ENCODE measurements around the gene GALK2. TPM values are rescaled to one million over a fixed set of nuclear protein-coding genes. Genes with fewer than 3 reads are reported as not detected.
"Not testable (repeated sequence)": the region's sequence is repeated elsewhere in the genome, so short reads cannot be mapped to it uniquely, and the experiment has no call there.

Gene GALK2
- total RNA-seq, 1 experiment from 2014 or later: 32.3 TPM

DNA sequence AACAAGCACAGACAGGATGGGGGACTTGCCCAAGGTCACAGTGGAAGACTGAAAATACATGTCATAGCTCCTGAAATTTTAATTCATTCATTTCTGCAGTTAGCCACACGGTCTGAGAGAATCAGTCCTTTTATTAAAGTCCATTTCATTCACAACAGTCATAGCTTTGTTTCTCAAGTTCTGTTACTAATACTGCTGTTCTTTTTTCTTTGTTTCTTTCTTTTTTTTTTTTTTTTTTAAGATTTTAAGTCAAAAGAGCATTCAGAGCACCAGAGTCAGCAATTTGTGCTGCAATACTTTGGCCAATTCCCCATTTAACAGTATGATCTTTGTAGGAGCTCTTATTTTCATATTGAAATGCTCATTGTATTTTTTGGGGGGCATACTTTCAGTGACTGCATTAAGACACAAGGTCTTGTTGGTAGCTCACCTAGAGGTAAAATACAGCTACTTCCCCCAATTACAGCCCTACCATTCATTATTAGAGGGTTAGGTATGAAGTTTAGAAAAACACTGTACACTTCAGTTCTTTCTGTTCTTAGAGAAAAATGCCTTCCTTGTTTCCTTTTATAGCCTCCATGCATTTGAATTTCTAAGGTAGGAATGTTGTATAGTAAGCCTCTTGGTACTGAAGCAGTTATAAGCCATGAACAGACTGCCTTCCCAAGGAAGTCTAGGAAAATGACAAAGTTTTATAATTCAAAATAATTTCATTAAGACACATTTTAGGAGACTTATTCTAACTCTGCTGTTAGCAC is 9.6 kb downstream of the GALK2 start:
- H3K4me1 ChIP-seq (replicated peaks): no peaks in the 10 kb centered on the region
- no peaks in the 10 kb centered on the region for H3K27me3 ChIP-seq (replicated peaks)
- no peak overlapping the region for H3K4me3 ChIP-seq
- no peak overlapping the region for H3K27ac ChIP-seq
- H3K9me3 ChIP-seq (replicated peaks): no peaks in the 10 kb centered on the region
- DNase-seq (ENCODE audit: low read depth in 1 of 2, low spot score in 2 of 2): no peak
- no peaks in the 10 kb centered on the region for H3K36me3 ChIP-seq

DNA sequence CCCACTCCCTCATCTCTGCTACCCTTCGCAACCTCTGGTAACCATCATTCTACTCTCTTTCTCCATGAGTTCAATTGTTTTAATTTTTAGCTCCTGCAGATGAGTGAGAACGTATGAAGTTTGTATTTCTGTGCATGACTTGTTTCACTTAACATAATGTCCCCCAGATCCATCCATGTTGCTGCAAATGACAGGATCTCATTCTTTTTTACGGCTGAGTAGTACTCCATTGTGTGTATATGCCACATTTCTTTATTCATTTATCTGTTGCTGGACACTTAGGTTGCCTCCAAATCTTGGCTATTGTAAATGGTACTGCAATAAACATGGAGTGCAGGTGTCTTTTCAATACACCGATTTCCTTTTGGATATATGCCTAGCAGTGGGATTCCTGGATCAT is 12.1 kb downstream of the GALK2 start:
- H3K9me3 ChIP-seq (replicated peaks): no peaks in the 10 kb centered on the region

DNA sequence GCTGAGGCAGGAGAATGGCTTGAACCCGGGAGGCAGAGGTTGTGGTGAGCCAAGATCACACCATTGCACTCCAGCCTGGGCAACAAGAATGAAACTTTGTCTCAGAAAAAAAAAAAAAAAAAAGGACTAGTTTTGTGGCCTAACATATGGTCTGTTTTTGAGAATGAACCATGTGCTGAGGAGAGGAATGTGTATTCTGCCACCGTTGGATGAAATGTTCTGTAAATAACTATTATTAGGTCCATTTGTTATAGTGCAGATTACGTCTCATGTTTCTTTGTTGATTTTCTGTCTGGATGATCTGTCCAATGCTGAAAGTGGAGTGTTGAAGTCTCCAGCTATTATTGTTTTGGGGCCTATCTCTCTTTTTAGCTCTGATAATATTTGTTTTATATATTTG is 13.7 kb downstream of the GALK2 start:
- H3K4me3 ChIP-seq; H3K9me3 ChIP-seq (replicated peaks); H3K36me3 ChIP-seq; H3K27ac ChIP-seq; H3K4me1 ChIP-seq (replicated peaks); H3K27me3 ChIP-seq (replicated peaks); DNase-seq (ENCODE audit: low read depth in 1 of 2, low spot score in 2 of 2): not testable (repeated sequence)

More for the DNA sequence above, 12.1 kb downstream of the GALK2 start:
- H3K4me1 ChIP-seq (replicated peaks): 0 out of 2 replicates have a peak, but pooled peaks cover under 1% of the 10 kb centered on the region
- H3K4me3 ChIP-seq: no peak overlapping the region
- H3K27me3 ChIP-seq (replicated peaks): no peaks in the 10 kb centered on the region
- H3K27ac ChIP-seq: no peak overlapping the region
- no peaks in the 10 kb centered on the region for H3K36me3 ChIP-seq
- DNase-seq (ENCODE audit: low read depth in 1 of 2, low spot score in 2 of 2): no peak

DNA sequence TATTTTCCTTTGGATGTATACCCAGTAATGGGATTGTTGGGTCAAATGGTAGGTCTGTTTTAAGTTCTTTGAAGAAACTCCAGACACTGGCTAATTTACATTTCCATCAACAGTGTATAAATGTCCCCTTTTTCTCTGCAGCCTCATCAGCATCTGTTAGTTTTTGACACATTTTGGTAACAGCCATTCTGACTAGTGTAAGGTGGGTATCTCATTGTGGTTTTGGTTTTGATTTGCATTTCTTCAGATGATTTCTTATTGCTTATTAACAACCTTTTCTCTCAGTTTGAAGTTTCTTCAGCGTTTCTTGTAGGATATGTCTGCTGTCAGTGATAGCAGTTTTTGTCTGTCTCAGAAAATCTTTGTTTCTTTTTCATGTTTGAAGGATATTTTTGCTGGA is 15.4 kb downstream of the GALK2 start:
- Histone ChIP-seq H3K9me3 (replicated peaks) (no peaks in the 10 kb centered on the region), H3K4me3 (no peak overlapping the region), H3K4me1 (replicated peaks) (0 out of 2 replicates have a peak, but pooled peaks cover 4% of the 10 kb centered on the region), H3K27ac (no peak overlapping the region), H3K27me3 (replicated peaks) (no peaks in the 10 kb centered on the region), H3K36me3 (no peaks in the 10 kb centered on the region)
- no peak for DNase-seq (ENCODE audit: low read depth in 1 of 2, low spot score in 2 of 2)

DNA sequence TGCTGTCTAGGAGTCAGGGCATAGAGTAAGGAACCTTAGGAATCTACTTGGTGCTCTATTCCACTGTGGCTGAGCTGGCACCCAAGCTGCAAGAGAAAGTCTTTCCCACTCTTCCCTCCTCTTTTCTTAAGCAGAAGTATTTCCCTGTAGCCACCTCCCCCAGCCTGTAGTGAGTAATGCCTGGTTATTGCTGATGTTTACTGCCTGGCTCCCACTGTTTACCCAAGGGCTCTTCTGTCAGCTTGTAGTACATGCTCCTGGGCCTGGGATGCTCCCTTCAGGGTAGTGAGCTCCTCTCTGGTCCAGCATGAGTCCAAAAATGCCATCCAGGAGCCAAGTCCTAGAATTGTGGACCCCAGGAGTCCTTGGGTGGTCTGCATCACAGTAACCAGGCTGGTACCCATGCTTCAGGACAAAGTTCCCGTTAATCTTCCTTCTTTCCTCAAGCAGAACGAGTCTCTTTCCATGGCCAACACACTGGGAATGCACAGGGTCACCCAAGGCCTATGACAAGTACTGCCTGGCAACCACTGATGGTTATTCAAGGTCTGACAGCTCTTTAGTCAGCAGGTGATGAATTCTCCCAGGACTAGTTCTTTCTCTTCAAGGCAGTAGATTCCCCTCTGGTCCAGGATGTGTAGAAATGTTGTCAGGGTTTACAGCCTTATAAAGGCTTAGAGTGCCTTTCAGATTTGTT is 17.6 kb downstream of the GALK2 start:
- Histone ChIP-seq H3K4me3 (no peak overlapping the region), H3K9me3 (replicated peaks) (no peaks in the 10 kb centered on the region), H3K27ac (no peak overlapping the region), H3K27me3 (replicated peaks) (no peaks in the 10 kb centered on the region), H3K36me3 (no peaks in the 10 kb centered on the region), H3K4me1 (replicated peaks) (0 out of 2 replicates have a peak, but pooled peaks cover 4% of the 10 kb centered on the region)
- no peak for DNase-seq (ENCODE audit: low read depth in 1 of 2, low spot score in 2 of 2)

DNA sequence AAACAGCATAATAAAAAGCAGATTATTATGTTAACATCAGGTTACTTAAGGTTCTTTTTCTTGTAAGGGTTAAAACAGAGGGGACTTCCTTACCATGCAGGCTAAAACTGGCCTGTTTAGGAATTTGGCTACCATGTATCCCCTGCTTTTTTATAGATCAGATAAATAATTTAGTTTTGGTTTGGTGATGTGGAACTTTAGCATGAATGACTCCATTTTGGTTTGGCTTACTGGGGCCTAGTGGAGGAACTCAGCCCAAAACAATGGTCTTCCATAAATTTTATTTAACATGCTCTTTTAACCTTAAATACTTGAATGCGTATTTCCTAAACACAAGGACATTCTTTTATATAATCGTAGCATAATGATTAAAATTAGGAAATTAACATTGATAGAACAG is 18.9 kb downstream of the GALK2 start:
- DNase-seq (ENCODE audit: low read depth in 1 of 2, low spot score in 2 of 2): no peak
- Histone ChIP-seq H3K4me3 (no peak overlapping the region), H3K27me3 (replicated peaks) (no peaks in the 10 kb centered on the region), H3K9me3 (replicated peaks) (no peaks in the 10 kb centered on the region), H3K4me1 (replicated peaks) (0 out of 2 replicates have a peak, but pooled peaks cover 4% of the 10 kb centered on the region), H3K27ac (no peak overlapping the region), H3K36me3 (no peaks in the 10 kb centered on the region)

DNA sequence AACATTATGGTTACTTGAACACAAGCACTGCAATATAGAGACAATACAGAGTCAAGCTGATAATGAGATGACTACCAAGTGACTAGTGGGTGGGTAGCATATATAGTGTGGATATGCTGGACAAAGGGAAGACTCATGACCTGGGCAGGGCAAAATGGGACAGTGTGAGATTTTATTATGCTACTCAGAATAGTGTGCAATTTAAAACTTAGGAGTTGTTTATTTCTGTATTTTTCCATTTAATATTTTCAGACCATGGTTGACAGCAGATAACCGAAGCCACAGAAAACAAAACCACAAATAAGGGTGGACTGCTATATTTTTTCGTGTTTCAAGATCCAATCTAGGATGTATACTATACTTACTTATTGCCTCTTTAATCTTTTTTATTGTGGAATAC is 19.6 kb downstream of the GALK2 start:
- Histone ChIP-seq H3K27ac (no peak overlapping the region), H3K36me3 (no peaks in the 10 kb centered on the region), H3K4me3 (no peak overlapping the region), H3K27me3 (replicated peaks) (no peaks in the 10 kb centered on the region), H3K9me3 (replicated peaks) (no peaks in the 10 kb centered on the region), H3K4me1 (replicated peaks) (0 out of 2 replicates have a peak, but pooled peaks cover 4% of the 10 kb centered on the region)
- DNase-seq (ENCODE audit: low read depth in 1 of 2, low spot score in 2 of 2): no peak

DNA sequence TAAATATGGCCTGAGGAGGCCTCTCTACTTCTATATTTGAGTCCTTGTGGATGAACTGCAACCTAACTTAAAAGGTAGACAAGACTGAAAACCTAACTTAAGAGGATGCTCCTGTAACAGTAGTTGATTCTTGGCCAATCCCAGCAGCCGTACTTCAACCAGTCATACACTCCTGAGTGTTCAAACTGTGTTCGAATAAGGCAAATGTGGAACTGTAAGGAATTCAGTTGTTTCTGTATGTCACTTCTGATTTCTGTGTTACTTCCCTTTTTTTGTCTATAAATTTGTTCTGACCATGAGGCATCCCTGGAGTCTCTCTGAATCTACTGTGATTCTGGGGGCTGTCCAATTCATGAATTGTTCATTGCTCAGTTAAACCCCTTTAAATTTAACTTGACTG is 20.5 kb downstream of the GALK2 start:
- H3K36me3 ChIP-seq: no peaks in the 10 kb centered on the region
- H3K27ac ChIP-seq: no peak overlapping the region
- no peak overlapping the region for H3K4me3 ChIP-seq
- H3K27me3 ChIP-seq (replicated peaks): no peaks in the 10 kb centered on the region
- H3K9me3 ChIP-seq (replicated peaks): no peaks in the 10 kb centered on the region
- H3K4me1 ChIP-seq (replicated peaks): 0 out of 2 replicates have a peak, but pooled peaks cover 4% of the 10 kb centered on the region
- DNase-seq (ENCODE audit: low read depth in 1 of 2, low spot score in 2 of 2): no peak

DNA sequence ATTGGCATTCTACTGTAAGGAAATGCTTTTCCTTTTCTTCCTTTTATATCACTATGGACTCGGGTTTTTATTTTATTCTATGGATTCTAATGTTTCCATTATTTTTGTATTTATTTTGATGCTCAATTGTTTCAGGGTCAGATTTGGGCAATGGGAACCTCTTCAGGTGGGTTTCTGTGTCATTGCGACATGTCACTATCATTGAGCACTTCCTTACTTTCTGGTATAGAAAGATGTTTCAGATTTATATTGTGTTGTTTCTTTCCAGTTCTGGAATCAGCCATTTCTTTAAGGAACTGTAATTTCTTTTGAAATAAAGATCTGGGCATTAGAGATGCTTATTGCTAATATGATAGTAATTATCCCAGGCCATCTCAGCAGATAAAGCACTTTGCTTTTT is 21.8 kb downstream of the GALK2 start:
- Histone ChIP-seq H3K4me3 (no peak overlapping the region), H3K9me3 (replicated peaks) (no peaks in the 10 kb centered on the region), H3K27ac (no peak overlapping the region), H3K36me3 (no peaks in the 10 kb centered on the region), H3K27me3 (replicated peaks) (no peaks in the 10 kb centered on the region), H3K4me1 (replicated peaks) (0 out of 2 replicates have a peak, but pooled peaks cover 4% of the 10 kb centered on the region)
- no peak for DNase-seq (ENCODE audit: low read depth in 1 of 2, low spot score in 2 of 2)

DNA sequence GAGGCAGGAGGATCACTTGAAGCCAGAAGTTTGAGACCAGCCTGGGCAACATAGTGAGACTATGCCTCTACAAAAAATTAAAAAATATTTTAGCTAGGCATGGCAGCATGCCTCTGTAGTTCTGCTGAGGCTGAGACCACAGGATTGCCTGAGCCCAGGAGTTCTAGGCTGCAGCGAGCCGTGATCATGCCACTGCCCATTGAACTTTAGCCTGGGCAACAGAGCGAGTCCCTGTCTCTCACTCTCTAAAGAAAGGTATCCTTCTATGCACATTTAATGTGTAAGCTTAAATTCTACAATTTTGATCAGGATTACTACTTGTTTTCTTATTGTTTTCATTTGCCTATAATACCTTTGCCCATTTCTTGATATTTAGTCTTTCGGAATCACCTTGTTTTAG is 26.8 kb downstream of the GALK2 start:
- no peak for DNase-seq (ENCODE audit: low read depth in 1 of 2, low spot score in 2 of 2)
- Histone ChIP-seq H3K36me3 (no peaks in the 10 kb centered on the region; the same call in 1 of the 2 replicates), H3K4me1 (replicated peaks) (no peaks in the 10 kb centered on the region), H3K27me3 (replicated peaks) (no peaks in the 10 kb centered on the region), H3K9me3 (replicated peaks) (no peaks in the 10 kb centered on the region), H3K27ac (no peak overlapping the region), H3K4me3 (no peak overlapping the region)

DNA sequence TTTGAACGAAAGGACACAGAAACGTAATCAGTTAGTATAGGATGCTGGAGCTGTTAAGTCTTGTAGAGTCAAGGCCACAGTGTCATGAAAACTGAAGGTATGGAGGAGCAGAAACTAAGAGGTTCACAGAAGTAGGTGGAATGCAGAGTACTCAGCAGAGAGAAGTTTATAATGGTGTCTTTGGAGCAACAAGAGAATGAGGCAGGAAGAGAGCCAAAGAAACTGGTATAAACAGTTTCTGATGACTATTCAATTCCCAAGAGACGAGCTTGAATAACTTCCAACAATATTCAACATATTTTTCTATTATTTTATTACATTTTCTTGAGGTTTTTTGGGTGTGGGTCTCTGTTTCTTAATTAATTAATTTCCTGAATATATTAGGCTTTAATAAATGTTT is 29.6 kb downstream of the GALK2 start:
- H3K27me3 ChIP-seq (replicated peaks): no peaks in the 10 kb centered on the region
- no peak overlapping the region for H3K27ac ChIP-seq
- H3K4me1 ChIP-seq (replicated peaks): no peaks in the 10 kb centered on the region
- no peaks in the 10 kb centered on the region for H3K9me3 ChIP-seq (replicated peaks)
- H3K4me3 ChIP-seq: no peak overlapping the region
- H3K36me3 ChIP-seq: no peaks in the 10 kb centered on the region; the same call in 1 of the 2 replicates
- no peak for DNase-seq (ENCODE audit: low read depth in 1 of 2, low spot score in 2 of 2)

DNA sequence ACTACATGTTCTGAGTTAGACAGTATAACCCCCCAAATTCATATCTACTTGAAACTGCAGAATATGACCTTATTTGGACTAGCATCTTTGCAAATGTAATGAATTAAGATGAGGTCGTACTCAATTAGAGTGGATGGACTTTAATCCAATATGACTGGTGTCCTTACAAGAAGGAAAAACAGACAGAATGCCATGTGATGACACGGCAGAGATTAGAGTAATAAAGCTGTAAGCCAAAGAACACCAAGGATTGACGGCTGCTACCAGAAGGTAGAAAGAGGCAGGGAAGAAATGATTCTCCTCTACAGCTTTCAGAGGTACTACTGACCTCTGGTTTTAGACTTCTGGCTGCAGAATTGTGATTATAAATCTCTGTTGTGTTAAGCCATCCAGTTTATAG is 30.3 kb downstream of the GALK2 start:
- no peaks in the 10 kb centered on the region for H3K27me3 ChIP-seq (replicated peaks)
- H3K4me3 ChIP-seq: no peak overlapping the region

DNA sequence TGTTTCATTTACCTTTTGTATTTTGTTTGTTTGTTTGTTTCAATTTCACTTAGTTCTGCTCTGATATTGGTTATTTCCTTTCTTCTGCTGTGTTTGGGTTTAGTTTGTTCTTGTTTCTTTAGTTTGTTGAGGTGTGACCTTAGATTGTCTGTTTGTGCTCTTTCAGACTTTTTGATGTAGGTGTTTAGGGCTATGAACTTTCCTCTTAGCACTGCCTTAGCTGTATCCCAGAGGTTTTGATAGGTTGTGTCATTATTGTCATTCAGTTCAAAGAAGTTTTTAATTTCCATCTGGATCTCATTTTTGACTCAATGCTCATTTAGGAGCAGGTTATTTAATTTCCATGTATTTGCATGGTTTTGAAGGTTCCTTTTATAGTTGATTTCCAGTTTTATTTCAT is 38.1 kb downstream of the GALK2 start:
- DNase-seq (ENCODE audit: low read depth in 1 of 2, low spot score in 2 of 2); H3K9me3 ChIP-seq (replicated peaks); H3K4me1 ChIP-seq (replicated peaks); H3K36me3 ChIP-seq; H3K27me3 ChIP-seq (replicated peaks); H3K4me3 ChIP-seq; H3K27ac ChIP-seq: not testable (repeated sequence)

More for the DNA sequence above, 30.3 kb downstream of the GALK2 start:
- no peak for DNase-seq (ENCODE audit: low read depth in 1 of 2, low spot score in 2 of 2)
- no peaks in the 10 kb centered on the region for H3K4me1 ChIP-seq (replicated peaks)
- H3K27ac ChIP-seq: no peak overlapping the region
- H3K36me3 ChIP-seq: no peaks in the 10 kb centered on the region; the same call in 1 of the 2 replicates
- H3K9me3 ChIP-seq (replicated peaks): no peaks in the 10 kb centered on the region

DNA sequence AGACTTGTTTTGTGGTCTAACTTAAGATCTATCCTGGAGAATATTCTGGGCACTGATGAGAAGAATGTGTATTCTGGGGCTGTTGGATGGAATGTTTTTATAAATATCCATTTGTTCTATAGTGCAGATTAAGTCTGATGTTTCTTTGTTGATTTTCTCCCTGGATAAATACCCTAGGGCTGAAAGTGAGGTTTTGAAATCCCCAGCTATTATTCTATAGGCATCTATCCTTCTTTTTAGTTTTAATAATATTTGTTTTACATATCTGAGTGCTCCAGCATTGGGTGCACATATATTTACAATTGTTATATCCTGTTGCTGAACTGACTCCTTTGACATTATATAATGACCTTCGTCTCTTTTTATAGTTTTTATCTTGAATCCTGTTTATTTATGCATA is 42.9 kb downstream of the GALK2 start:
- no peaks in the 10 kb centered on the region for H3K4me1 ChIP-seq (replicated peaks)
- no peak overlapping the region for H3K27ac ChIP-seq
- no peak for DNase-seq (ENCODE audit: low read depth in 1 of 2, low spot score in 2 of 2)
- no peak overlapping the region for H3K4me3 ChIP-seq
- H3K9me3 ChIP-seq (replicated peaks): no peaks in the 10 kb centered on the region
- H3K27me3 ChIP-seq (replicated peaks): no peaks in the 10 kb centered on the region
- no peaks in the 10 kb centered on the region for H3K36me3 ChIP-seq
